HG03159 (cell line): ENCODE data around the gene NSG2.
"Not testable (repeated sequence)": the region's sequence is repeated elsewhere in the genome, so short reads cannot be mapped to it uniquely, and the experiment has no call there.

ENCODE experiments used
- ATAC-seq: cut with Tn5 transposase; IDR thresholded peaks from one replicate; pipeline ENCODE4 v1.9.1; 2021; ENCODE audit warnings: mild to moderate bottlenecking, moderate library complexity; ENCODE audit not compliant: unreplicated experiment

Gene NSG2

GRCh38 chr5:174098694-174099093 lies 53.2 kb downstream of the NSG2 start:
- no peak for ATAC-seq

DNA sequence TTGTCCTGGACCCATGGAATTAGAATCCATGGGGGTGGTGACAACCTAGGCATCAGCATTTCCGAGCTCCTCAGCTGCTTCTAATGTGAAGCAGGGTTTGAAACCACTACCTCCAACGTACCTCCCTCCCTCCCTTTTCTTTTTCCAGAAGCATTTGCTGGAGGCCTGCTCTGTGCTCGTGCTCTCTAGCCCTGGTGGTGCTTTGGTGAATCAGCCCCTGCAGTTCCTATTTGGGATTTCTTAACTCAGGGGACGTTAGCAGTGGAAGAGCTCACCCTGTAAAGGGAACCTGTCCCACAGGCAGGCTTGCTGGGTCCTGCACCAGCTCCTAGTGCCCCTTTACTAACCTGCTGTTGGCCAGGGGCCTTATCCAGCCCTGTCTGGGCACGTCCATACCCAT lies 55.0 kb downstream of the NSG2 start:
- no peak for ATAC-seq

GRCh38 chr5:174101195-174101730 lies 55.8 kb downstream of the NSG2 start:
- no peak for ATAC-seq

DNA sequence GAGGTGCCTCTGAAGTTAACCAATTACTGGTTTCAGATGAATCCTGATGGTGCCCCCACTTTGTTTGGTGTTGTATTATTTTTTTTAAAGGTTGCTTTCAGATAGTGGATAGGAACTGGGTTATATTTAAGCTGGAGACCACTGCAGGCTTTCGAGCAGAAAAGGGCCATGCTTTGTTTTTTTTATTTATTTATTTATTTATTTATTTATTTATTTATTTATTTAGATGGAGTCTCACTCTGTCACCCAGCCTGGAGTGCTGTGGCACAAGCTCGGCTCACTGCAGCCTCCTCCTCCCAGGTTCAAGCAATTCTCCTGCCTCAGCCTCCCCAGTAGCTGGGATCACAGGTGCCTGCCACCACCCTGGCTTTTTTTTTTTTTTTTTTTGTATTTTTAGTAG lies 57.1 kb downstream of the NSG2 start:
- not testable (repeated sequence) for ATAC-seq

DNA sequence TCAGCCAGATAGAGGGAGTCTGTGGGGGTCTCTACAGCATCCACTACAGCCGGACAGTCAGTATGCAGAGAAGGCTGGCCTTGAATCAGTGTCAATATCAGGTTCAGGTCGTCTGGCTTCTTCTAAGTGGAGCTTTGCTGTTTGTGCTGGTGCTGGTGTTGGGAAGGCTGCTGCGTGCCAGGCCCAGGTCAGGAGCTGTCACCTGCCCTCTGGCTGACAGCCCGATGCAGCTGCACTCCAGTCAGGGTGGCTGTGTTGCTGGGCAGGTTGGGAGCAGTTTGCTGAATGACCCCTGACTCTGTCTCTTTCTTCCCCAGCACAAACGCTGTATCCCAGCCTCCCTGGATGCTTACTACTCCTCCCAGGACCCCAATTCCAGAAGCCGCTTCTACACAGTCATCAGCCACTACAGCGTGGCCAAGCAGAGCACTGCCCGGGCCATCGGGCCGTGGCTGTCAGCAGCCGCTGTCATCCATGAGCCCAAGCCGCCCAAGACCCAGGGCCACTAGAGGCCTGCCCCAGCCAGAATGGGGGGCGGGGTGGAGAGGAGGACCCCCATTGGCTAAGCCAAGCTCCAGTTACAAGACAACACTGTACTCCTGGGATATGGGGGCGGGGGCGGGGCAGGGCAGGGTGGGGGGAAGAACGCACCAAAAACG lies 61.6 kb downstream of the NSG2 start:
- ATAC-seq, result no peak

DNA sequence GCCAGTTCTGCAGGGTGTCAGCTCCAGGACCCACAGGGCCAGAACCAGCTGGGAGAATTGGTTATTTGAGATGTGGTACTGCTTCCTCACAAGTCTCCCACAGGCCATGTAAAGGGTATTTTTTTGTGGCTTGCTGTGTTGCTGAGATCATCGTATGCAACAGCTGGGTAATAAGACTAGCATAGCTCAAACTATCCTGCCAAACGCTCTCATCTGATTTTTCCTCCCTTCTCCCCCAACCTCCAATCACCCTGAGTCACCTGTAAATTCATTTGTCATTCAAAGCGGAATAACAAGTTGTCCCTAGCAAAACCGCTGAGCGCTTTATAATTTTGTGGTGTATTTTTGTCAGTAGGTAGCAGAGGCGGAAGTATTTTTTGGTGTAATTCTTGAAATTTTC lies 63.2 kb downstream of the NSG2 start:
- ATAC-seq, result no peak

- no peak for ATAC-seq
Observed at GRCh38 chr5:174109698-174110260, 64.3 kb downstream of the NSG2 start.

GRCh38 chr5:174110310-174110709 lies 64.8 kb downstream of the NSG2 start:
- no peak for ATAC-seq

DNA sequence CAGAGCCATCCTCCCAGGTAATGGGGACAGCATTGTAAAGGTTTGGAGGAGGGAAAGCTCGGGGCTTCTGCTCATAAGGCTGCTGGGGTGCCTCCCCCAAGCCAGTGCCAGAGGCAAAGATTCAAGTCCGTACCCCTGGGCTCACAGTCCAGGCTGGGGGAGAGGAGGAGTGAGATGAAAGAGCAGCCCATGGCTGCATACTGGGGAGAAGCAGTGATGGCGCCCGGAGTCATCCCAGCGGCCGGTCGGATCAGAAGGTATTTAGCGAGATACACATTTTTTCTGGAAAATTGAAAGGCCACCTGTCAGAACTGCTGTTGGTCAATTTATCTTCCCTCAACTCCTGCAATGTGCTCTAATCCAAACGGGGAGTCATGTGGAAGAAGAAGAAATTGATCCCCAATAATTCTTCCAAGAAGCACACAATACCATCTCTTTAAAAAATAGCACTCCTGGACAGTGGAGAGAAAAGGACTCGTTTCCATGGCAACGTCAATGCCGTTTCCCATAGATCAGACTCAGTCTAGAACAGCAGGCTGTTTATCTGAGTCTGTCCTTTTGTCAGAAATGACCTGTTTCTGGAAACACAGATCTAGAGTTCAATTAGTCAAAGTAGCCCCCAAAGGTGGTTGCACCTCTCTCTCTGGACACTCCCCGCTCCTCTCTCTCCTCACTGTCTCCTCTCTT lies 65.9 kb downstream of the NSG2 start:
- ATAC-seq, result no peak

- ATAC-seq, result no peak
Observed at GRCh38 chr5:174115226-174115625, 69.7 kb downstream of the NSG2 start.

DNA sequence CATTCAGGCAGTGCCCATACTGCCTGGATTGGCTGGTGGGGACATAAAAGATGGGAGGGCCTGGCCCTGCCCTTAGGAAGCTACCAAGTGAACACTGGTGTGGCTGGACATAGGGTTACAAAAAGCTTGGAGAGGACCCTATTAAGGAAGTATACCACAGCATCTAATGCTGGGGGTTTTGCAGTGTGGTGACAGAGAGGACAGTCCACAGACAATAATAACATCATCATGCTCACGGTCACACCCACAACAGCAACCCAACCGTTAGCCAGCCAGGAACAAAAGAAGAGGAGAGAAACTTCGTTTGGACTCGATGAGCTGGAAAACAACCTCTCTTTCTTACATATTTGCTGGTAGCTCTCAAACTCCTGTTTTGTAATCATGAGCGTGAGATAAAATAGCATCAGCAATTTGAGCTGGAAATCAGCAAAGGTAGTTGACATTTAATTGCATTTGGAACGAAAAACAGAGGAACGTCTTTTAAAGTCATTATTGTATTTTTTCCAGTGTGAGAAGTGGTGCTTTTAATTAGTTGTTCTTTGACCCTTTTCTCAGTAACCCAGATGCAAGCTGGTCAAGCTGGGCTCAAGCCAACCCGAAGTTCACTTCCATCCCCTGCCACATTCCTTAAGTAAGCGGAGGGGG lies 73.4 kb downstream of the NSG2 start:
- ATAC-seq, result no peak

DNA sequence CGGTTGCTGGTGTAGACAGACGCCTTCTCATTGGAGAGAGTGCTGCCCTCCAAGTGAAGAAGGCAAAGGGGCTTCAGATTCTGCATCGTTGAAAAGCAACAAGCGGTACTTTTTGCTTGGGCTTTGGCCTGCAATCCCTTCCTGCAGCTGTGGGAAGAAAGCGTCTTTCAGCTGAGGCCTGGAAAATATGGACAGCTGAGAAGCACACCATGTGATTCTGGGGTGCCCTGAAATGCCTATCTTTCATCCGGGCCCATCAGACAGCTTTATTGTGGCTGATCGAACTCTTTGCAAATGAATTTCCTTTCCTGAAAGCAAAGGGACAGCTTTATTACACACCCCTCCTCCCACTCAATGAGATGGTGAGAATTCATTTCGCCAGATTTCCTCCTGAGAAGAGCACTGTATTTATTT lies 74.0 kb downstream of the NSG2 start:
- no peak for ATAC-seq

DNA sequence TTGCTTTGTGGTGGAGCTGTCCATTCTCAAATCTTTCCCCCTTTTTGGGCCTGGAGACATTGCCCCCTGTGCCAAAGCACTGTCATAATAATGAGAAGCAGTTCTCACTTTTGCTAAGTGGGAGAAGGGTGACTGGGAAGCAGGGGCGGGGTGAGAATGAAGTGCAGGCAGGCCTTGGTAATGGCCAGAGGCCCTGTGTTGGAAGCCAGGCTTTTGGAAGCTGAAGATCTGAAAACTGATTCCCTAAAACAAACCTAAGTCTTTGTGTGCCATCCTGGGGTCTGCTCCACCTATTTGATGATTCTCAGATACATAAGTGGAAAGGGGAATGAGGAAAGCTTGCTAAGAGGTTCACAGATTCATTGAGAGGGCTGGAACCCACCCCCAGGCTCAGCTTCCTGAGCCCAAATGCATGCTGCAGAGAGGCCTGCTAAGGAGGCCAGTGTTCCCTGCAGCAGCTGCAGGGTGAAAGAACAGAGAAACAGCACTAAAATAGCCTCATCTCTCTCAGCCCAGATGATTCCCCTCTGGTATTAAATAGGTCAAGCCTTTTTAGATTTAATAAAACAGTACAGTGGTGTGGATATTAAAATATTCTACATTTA lies 75.0 kb downstream of the NSG2 start:
- ATAC-seq, result no peak

DNA sequence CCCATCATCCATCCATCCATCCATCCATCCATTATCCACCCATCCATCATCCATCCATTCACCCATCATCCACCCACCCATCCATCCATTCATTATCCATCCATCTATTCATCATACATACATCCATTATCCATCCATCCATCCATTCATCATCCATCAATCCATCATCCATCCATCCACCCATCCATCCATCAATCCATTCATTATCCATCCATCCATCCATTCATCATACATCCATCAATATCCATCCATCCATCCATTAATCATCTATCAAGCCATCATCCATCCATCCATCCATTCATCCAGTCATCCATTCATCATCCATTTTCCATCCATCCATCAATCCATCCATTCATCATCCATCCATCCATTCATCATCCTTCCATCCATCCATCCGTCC lies 89.0 kb downstream of the NSG2 start:
- ATAC-seq, result no peak

DNA sequence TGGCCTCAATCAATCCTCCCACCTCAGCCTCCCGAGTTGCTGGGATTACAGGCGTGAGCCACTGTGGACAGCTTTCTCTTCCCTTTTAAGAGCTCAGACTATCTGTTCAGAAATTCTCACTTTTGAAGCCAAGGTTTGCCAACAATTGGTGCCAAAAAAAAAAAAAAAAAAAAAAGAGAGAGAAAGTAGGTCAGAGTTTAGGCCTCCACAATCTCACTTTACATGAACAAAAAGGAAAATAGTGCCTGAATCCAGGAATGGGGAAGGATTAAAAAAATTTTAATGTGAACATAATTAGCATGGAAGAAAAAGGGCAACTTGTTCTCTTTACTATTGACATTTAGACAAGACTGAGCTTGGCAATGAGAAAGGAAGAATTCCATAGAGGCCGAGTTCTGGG lies 94.1 kb downstream of the NSG2 start:
- no peak for ATAC-seq

DNA sequence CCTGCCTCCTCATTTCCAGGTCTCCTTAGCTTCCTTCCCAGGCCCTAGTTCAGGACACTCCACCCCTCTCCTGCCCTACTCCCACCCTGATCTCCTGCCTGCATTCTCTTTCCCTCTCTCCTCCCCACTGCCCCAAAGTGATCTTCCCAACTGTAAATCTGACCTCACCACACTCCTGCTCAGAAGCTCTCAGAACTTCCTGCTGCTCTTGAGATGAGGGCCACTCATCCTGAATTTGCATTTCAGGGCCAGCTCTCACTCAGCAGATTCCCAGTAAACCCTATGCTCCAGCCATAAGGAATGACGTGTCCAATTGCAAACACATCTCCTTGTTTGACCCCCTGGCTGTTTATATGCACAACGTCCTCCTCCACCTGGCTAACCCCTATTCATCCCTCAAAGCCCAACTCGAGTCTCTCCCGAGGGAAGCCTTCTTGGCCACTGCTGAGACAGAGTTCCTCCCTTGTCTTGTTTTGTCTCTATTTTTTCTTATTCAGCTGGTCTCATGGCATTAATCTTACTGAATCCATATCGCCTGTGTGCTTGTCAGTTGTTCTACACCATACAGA lies 95.0 kb downstream of the NSG2 start:
- no peak for ATAC-seq

GRCh38 chr5:174141398-174141797 lies 95.9 kb downstream of the NSG2 start:
- no peak for ATAC-seq

GRCh38 chr5:174145091-174145490 lies 99.6 kb downstream of the NSG2 start:
- no peak for ATAC-seq

GRCh38 chr5:174145821-174146220 lies 100.3 kb downstream of the NSG2 start:
- no peak for ATAC-seq

- no peak for ATAC-seq
Observed at GRCh38 chr5:174146556-174146955, 101.0 kb downstream of the NSG2 start.

GRCh38 chr5:174147012-174147411 lies 101.5 kb downstream of the NSG2 start:
- ATAC-seq, result not testable (repeated sequence)
